Cardiac muscle cell (in vitro differentiated cells and primary cell): Measurements from ENCODE around the gene VHLL. TPM values are rescaled to one million over a fixed set of nuclear protein-coding genes. Genes with fewer than 3 reads are reported as not detected.

Source experiments
- DNase-seq, 2 donors: peaks; one replicate each; pipeline versions ENCODE4 v3.0.0 to v3.0.0-alpha.2; 2010 to 2017; ENCODE audit warnings: low read depth in 1 of 2, low spot score in 1 of 2
- H3K27ac ChIP-seq: fragments of 200-600 bp; sonication (generic); 2 replicates; pipeline ENCODE4 v1.5.1; 2016
- H3K27me3 ChIP-seq: fragments of 200-600 bp; sonication (generic); 2 replicates; pipeline ENCODE4 v1.6.0; 2016; ENCODE audit warnings: control low read depth
- H3K36me3 ChIP-seq: fragments of 200-600 bp; sonication (generic); 2 replicates; pipeline ENCODE4 v1.5.1; 2016; ENCODE audit warnings: control low read depth
- H3K4me1 ChIP-seq: fragments of 200-600 bp; sonication (generic); 2 replicates; pipeline ENCODE4 v1.8.1; 2017; ENCODE audit warnings: low read depth, mild to moderate bottlenecking, mixed run types
- H3K4me3 ChIP-seq: fragments of 200-600 bp; sonication (generic); 2 replicates; pipeline ENCODE4 v1.5.1; 2016; ENCODE audit warnings: mild to moderate bottlenecking
- H3K9me3 ChIP-seq: fragments of 200-600 bp; sonication (generic); 2 replicates; pipeline ENCODE4 v1.5.1; 2017; ENCODE audit warnings: low read depth, mild to moderate bottlenecking, control low read depth
- CTCF ChIP-seq: IDR thresholded peaks from 2 replicates; pipeline ENCODE4 v1.5.1; 2012; ENCODE audit warnings: low read depth, mild to moderate bottlenecking, low read length
- polyA plus RNA-seq: library from polyadenylated mRNA; unstranded; fragments of >200 nt; fragmentation: Nextera tagmentation; extraction: Ambion mirVana; gene quantifications from 2 replicates; pipeline ENCODE4 v1.2.1, GENCODE V29; 2016
- total RNA-seq: library from RNA; depleted of rRNA; stranded (reverse); fragments of >200 nt; gene quantifications from 2 replicates; pipeline ENCODE4 v1.2.3, GENCODE V29; 2016

Gene VHLL
- total and polyA plus RNA-seq, 2 experiments from 2014 or later, result 0.21 to 0.98 TPM

- TF ChIP-seq CTCF, result no peak
- H3K9me3 ChIP-seq, result no peaks in the 10 kb centered on the region
- H3K27ac ChIP-seq, result no peak overlapping the region
- no peaks in the 10 kb centered on the region for H3K27me3 ChIP-seq
- DNase-seq, result peak in 1 of 2 donors; percentile 49
- no peak overlapping the region for H3K4me3 ChIP-seq
- peaks cover 10% of the 10 kb centered on the region for H3K4me1 ChIP-seq
- peaks cover 60% of the 10 kb centered on the region for H3K36me3 ChIP-seq
Measured at GRCh38 chr1:156276532-156276931, 22.6 kb downstream of the VHLL start.

- Histone ChIP-seq H3K9me3 (no peaks in the 10 kb centered on the region), H3K4me1 (no peaks in the 10 kb centered on the region), H3K27ac (no peak overlapping the region), H3K36me3 (peaks cover 74% of the 10 kb centered on the region), H3K4me3 (no peak overlapping the region), H3K27me3 (no peaks in the 10 kb centered on the region)
- no peak for TF ChIP-seq CTCF
- no peak for DNase-seq
Measured at GRCh38 chr1:156270314-156270713, 28.8 kb downstream of the VHLL start.

GRCh38 chr1:156268336-156268735 lies 30.8 kb downstream of the VHLL start:
- H3K27ac ChIP-seq, result no peak overlapping the region
- peak in 1 of 2 donors; percentile 65 for DNase-seq
- no peak for TF ChIP-seq CTCF
- no peaks in the 10 kb centered on the region for H3K27me3 ChIP-seq
- no peaks in the 10 kb centered on the region for H3K9me3 ChIP-seq
- peaks cover 75% of the 10 kb centered on the region for H3K36me3 ChIP-seq
- H3K4me3 ChIP-seq, result no peak overlapping the region
- no peaks in the 10 kb centered on the region for H3K4me1 ChIP-seq

- Histone ChIP-seq H3K4me1 (no peaks in the 10 kb centered on the region), H3K9me3 (no peaks in the 10 kb centered on the region), H3K27me3 (no peaks in the 10 kb centered on the region), H3K4me3 (no peak overlapping the region), H3K36me3 (peaks cover 69% of the 10 kb centered on the region), H3K27ac (no peak overlapping the region)
- DNase-seq, result no peak
- no peak for TF ChIP-seq CTCF
Measured at GRCh38 chr1:156266051-156266450, 33.1 kb downstream of the VHLL start.

GRCh38 chr1:156263288-156263655 lies 35.8 kb downstream of the VHLL start:
- DNase-seq, result no peak
- no peak overlapping the region for H3K4me3 ChIP-seq
- no peaks in the 10 kb centered on the region for H3K9me3 ChIP-seq
- no peaks in the 10 kb centered on the region for H3K4me1 ChIP-seq
- TF ChIP-seq CTCF, result no peak
- no peak overlapping the region for H3K27ac ChIP-seq
- no peaks in the 10 kb centered on the region for H3K27me3 ChIP-seq
- peaks cover 71% of the 10 kb centered on the region for H3K36me3 ChIP-seq
